Muscle layer of colon (tissue), 2 donors: ENCODE measurements around the gene DUSP16.

Source experiments
- H3K27ac ChIP-seq: one replicate; pipeline ENCODE4 v1.7.0; 2013; ENCODE audit warnings: low read depth, mild to moderate bottlenecking, low read length, moderate library complexity
- H3K27me3 ChIP-seq, 2 donors: one replicate each; pipeline ENCODE4 v1.7.0; 2013; ENCODE audit warnings: low read length in 2 of 2, mild to moderate bottlenecking in 2 of 2; ENCODE audit not compliant: insufficient read depth in 2 of 2, control insufficient read depth in 1 of 2
- H3K36me3 ChIP-seq: one replicate; pipeline ENCODE4 v1.7.0; 2013; ENCODE audit warnings: mild to moderate bottlenecking, low read length; ENCODE audit not compliant: insufficient read depth
- H3K4me1 ChIP-seq: one replicate; pipeline ENCODE4 v1.7.0; 2013; ENCODE audit warnings: mild to moderate bottlenecking, low read length; ENCODE audit not compliant: insufficient read depth
- H3K4me3 ChIP-seq, 2 donors: one replicate each; pipeline ENCODE4 v1.7.0; 2013; ENCODE audit warnings: low read length in 2 of 2, low read depth in 1 of 2, mild to moderate bottlenecking in 1 of 2, moderate library complexity in 1 of 2
- H3K9ac ChIP-seq: one replicate; pipeline ENCODE4 v1.7.0; 2013; ENCODE audit warnings: low read length
- H3K9me3 ChIP-seq: one replicate; pipeline ENCODE4 v1.7.0; 2013; ENCODE audit warnings: mild to moderate bottlenecking, low read length
- donor health status: abdominal sarcoma.
- donor health status: Adenocarcinoma of cecum.

DUSP16 gene

GRCh38 chr12:12454315-12454714 lies 108.3 kb downstream of the DUSP16 start:
- Histone ChIP-seq H3K27ac (no peak overlapping the region), H3K9me3 (no peaks in the 10 kb centered on the region), H3K4me1 (peaks cover 16% of the 10 kb centered on the region), H3K36me3 (no peaks in the 10 kb centered on the region), H3K4me3 (no peak overlapping the region), H3K27me3 (no peaks in the 10 kb centered on the region), H3K9ac (no peak overlapping the region)

DNA sequence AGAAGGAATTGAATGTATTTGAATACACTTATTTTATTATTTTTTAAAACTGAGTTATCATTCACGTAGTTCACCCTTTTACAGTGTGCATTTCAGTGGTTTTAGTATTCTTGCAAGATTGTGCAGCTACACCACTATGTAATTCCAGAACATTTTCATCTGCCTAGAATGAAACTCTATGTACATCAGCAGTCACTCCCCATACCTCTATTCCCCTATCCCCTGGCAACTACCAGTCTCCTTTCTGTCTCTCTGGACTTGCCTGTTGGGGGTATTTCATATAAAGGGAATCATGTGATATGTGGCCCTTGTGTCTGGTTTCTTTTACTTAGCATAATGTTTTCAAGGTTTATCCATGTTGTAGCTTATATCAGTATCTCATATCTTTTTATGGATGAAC lies 109.0 kb downstream of the DUSP16 start:
- no peaks in the 10 kb centered on the region for H3K36me3 ChIP-seq
- no peak overlapping the region for H3K9ac ChIP-seq
- H3K9me3 ChIP-seq: no peaks in the 10 kb centered on the region
- H3K4me3 ChIP-seq: no peak overlapping the region
- peaks cover 16% of the 10 kb centered on the region for H3K4me1 ChIP-seq
- H3K27me3 ChIP-seq: no peaks in the 10 kb centered on the region
- H3K27ac ChIP-seq: no peak overlapping the region

DNA sequence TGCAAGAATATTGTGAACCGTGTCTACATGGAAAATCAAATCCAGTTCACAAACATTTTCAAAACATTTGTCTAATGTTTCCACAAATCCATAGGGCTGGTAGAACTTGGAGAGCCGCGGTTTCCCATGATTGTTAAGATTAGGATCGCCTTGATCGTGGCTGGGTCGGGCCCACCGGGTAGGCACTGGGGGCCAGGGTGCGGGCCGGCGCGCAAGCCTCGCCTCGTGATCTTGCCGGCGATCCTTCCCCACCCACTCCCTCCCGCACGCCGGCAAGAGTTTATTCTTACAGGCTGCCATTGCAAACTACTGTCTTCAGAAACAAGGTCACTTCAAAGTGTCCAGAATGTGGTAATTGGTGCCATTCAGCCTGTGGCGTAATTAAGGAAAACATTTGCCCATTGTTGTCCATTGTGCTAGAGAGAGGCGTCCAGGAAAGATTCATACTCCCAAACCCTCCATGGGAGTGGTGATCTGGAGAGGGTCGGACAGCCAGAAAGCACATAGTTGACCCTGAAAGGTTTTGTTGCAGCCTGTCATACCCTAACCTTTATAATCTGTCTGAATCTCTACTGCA lies 110.2 kb downstream of the DUSP16 start:
- no peaks in the 10 kb centered on the region for H3K36me3 ChIP-seq
- H3K9ac ChIP-seq: no peak overlapping the region
- H3K4me1 ChIP-seq: peaks cover 16% of the 10 kb centered on the region
- H3K27ac ChIP-seq: no peak overlapping the region
- H3K27me3 ChIP-seq: no peaks in the 10 kb centered on the region
- no peak overlapping the region for H3K4me3 ChIP-seq
- no peaks in the 10 kb centered on the region for H3K9me3 ChIP-seq

DNA sequence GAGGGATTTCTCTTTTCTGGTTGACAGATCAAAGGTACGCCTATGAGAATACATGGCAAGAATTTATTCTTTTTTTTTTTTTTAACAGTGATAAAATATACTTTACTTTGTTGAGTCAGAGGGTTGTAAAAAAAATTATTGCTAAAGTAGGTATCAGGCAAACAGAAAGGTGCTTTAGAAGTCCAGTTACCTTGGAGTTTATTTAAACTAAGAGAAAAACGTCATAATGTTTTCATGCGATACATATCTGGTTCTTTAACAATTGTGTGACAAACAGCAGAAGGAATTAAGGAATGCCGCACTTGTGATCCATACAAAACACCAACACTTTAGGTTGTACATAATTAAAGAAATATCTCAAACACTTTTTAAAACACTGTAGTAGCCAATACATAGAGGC lies 111.6 kb downstream of the DUSP16 start:
- Histone ChIP-seq H3K4me3 (no peak overlapping the region), H3K9ac (no peak overlapping the region), H3K27ac (no peak overlapping the region), H3K4me1 (peaks cover 16% of the 10 kb centered on the region), H3K9me3 (no peaks in the 10 kb centered on the region), H3K27me3 (no peaks in the 10 kb centered on the region), H3K36me3 (no peaks in the 10 kb centered on the region)

DNA sequence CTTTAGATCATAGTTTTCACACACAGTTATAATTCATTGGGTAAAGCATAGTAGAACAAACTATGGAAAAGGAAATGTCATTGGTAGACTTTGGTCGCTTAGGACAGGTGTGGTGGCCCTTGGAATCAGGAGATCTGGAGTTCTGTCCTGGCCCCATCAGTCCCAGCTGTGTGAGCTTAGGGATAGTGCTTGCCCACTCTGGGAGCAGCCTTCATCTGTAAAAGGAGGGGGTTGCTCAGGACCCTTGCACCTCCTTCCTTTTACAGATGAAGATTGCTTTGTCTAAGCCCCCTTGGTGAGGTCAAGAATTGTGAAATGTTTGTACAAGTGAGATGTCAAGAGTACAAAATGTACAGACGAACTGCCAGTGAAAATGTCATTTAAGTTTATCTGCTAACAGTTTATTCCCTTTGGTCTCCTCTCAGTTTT lies 112.6 kb downstream of the DUSP16 start:
- Histone ChIP-seq H3K27ac (no peak overlapping the region), H3K9me3 (no peaks in the 10 kb centered on the region), H3K36me3 (no peaks in the 10 kb centered on the region), H3K27me3 (no peaks in the 10 kb centered on the region), H3K4me1 (peaks cover 15% of the 10 kb centered on the region), H3K4me3 (no peak overlapping the region), H3K9ac (no peak overlapping the region)

DNA sequence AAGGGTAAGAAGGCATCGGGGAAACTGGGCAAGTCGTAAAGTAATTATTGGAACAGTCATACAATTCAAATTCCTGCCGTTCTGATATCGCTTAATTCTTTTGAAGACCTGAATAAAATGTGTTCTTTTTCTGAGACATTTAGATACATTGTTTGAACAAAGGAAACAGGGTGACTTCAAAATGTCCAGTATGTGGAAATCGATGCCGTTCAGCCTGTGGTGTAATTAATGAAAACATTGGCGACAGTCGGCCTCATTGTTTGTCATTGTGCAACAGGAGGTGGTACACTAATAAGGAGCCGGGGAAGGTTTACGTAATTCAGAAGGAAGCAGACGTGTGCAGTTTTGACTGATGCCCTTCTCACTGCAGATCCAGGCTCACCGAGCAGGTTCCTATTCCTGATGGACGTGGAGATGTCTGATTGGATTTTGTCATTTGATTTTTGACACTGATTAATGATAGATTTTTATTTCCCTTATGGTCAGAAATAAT lies 113.1 kb downstream of the DUSP16 start:
- Histone ChIP-seq H3K9me3 (no peaks in the 10 kb centered on the region), H3K4me3 (no peak overlapping the region), H3K9ac (no peak overlapping the region), H3K27me3 (no peaks in the 10 kb centered on the region), H3K27ac (no peak overlapping the region), H3K36me3 (no peaks in the 10 kb centered on the region), H3K4me1 (peaks cover 10% of the 10 kb centered on the region)

GRCh38 chr12:12447837-12448236 lies 114.8 kb downstream of the DUSP16 start:
- Histone ChIP-seq H3K9me3 (no peaks in the 10 kb centered on the region), H3K27ac (no peak overlapping the region), H3K27me3 (no peaks in the 10 kb centered on the region), H3K4me1 (peaks cover 17% of the 10 kb centered on the region), H3K36me3 (no peaks in the 10 kb centered on the region), H3K9ac (no peak overlapping the region), H3K4me3 (no peak overlapping the region)

- H3K27me3 ChIP-seq: no peaks in the 10 kb centered on the region
- H3K9me3 ChIP-seq: no peaks in the 10 kb centered on the region
- H3K9ac ChIP-seq: no peak overlapping the region
- H3K4me1 ChIP-seq: peaks cover 23% of the 10 kb centered on the region
- no peaks in the 10 kb centered on the region for H3K36me3 ChIP-seq
- H3K27ac ChIP-seq: no peak overlapping the region
- no peak overlapping the region for H3K4me3 ChIP-seq
Observed at GRCh38 chr12:12447236-12447635, 115.4 kb downstream of the DUSP16 start.

GRCh38 chr12:12446786-12447185 lies 115.9 kb downstream of the DUSP16 start:
- Histone ChIP-seq H3K4me1 (peaks cover 23% of the 10 kb centered on the region), H3K4me3 (no peak overlapping the region), H3K9ac (no peak overlapping the region), H3K27me3 (no peaks in the 10 kb centered on the region), H3K36me3 (no peaks in the 10 kb centered on the region), H3K27ac (no peak overlapping the region), H3K9me3 (no peaks in the 10 kb centered on the region)

GRCh38 chr12:12445882-12446181 lies 116.8 kb downstream of the DUSP16 start:
- no peaks in the 10 kb centered on the region for H3K9me3 ChIP-seq
- H3K27me3 ChIP-seq: no peaks in the 10 kb centered on the region
- no peak overlapping the region for H3K27ac ChIP-seq
- peaks cover 23% of the 10 kb centered on the region for H3K4me1 ChIP-seq
- H3K9ac ChIP-seq: no peak overlapping the region
- H3K4me3 ChIP-seq: no peak overlapping the region
- no peaks in the 10 kb centered on the region for H3K36me3 ChIP-seq

- Histone ChIP-seq H3K27ac (no peak overlapping the region), H3K4me3 (no peak overlapping the region), H3K9me3 (no peaks in the 10 kb centered on the region), H3K36me3 (no peaks in the 10 kb centered on the region), H3K9ac (no peak overlapping the region), H3K27me3 (no peaks in the 10 kb centered on the region), H3K4me1 (peaks cover 23% of the 10 kb centered on the region)
Observed at GRCh38 chr12:12445165-12445881, 117.3 kb downstream of the DUSP16 start.

DNA sequence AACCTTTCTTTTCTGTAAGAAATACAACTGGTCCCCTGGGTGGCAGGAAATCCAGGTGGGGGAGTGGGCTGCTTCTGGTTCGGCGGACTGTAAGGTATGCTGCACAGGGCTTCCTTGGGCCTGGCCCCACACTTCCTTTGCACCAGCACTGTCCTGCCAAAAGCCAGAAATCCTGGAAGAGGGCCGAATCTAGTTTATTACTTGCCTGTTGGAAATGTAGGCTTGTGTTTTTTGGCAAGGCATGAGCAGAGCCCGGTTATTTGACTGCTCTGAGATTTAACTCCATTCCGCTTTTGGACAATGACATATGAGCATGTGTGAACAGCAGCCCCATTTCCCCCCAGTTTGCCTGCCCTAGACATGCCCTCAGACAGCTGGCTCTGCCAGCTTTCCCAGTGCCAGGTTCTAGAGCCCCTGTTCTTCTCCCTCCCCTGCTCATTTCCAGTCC lies 119.2 kb downstream of the DUSP16 start:
- Histone ChIP-seq H3K9ac (peak overlapping the region; percentile 13), H3K4me3 (peak overlapping the region in 1 of 2 donors; percentile 33), H3K27ac (peak overlapping the region; percentile 52), H3K27me3 (no peaks in the 10 kb centered on the region), H3K4me1 (peaks cover 23% of the 10 kb centered on the region), H3K36me3 (no peaks in the 10 kb centered on the region), H3K9me3 (no peaks in the 10 kb centered on the region)
